Measurements from ENCODE around the gene UBL4A. TPM values are rescaled to one million over a fixed set of nuclear protein-coding genes. Genes with fewer than 3 reads are reported as not detected.
"Not testable (repeated sequence)": the region's sequence is repeated elsewhere in the genome, so short reads cannot be mapped to it uniquely, and the experiment has no call there.

Gene UBL4A
- total RNA-seq, 3 donors from 2014 or later = 51.5 to 63.2 (median 59.1) TPM

GRCh38 chrX:154496591-154497137 lies 10.2 kb upstream of the UBL4A start:
- H3K9me3 Mint-ChIP-seq; H3K4me1 Mint-ChIP-seq (ENCODE audit: low read depth); DNase-seq; H3K27me3 Mint-ChIP-seq (ENCODE audit: low read depth); H3K4me3 Mint-ChIP-seq; ATAC-seq; H3K36me3 Mint-ChIP-seq (ENCODE audit: insufficient read depth): not testable (repeated sequence)

GRCh38 chrX:154495472-154495922 lies 9.1 kb upstream of the UBL4A start:
- ATAC-seq = no peak
- DNase-seq = no peak
- no peaks in the 10 kb centered on the region for H3K4me1 Mint-ChIP-seq (ENCODE audit: low read depth)
- no peaks in the 10 kb centered on the region for H3K9me3 Mint-ChIP-seq
- no peaks in the 10 kb centered on the region for H3K27me3 Mint-ChIP-seq (ENCODE audit: low read depth)
- H3K4me3 Mint-ChIP-seq = no peak overlapping the region
- H3K36me3 Mint-ChIP-seq (ENCODE audit: insufficient read depth) = no peaks in the 10 kb centered on the region

- DNase-seq (no peak), ATAC-seq (no peak)
- Mint-ChIP-seq H3K27me3 (ENCODE audit: low read depth) (no peaks in the 10 kb centered on the region), H3K4me3 (no peak overlapping the region), H3K36me3 (ENCODE audit: insufficient read depth) (no peaks in the 10 kb centered on the region), H3K4me1 (ENCODE audit: low read depth) (peaks cover 1% of the 10 kb centered on the region), H3K9me3 (no peaks in the 10 kb centered on the region)
These were observed 8.3 kb upstream of the UBL4A start for GRCh38 chrX:154494715-154495114.

GRCh38 chrX:154490414-154491083 lies 4.1 kb upstream of the UBL4A start, which contains the start of gene SLC10A3:
SLC10A3 (minus strand) TSS chrX:154490629; CDS start chrX:154488940, 1,689 bp downstream.
- ATAC-seq = peak; percentile 88 to 89
- H3K9me3 Mint-ChIP-seq = no peaks in the 10 kb centered on the region
- no peaks in the 10 kb centered on the region for H3K36me3 Mint-ChIP-seq (ENCODE audit: insufficient read depth)
- DNase-seq = peak; percentile 80
- H3K27me3 Mint-ChIP-seq (ENCODE audit: low read depth) = no peaks in the 10 kb centered on the region
- peak within 1 kb of the TSS; percentile 88 for H3K4me3 Mint-ChIP-seq
- peaks cover 15% of the 10 kb centered on the region for H3K4me1 Mint-ChIP-seq (ENCODE audit: low read depth)

- H3K9me3 Mint-ChIP-seq = no peaks in the 10 kb centered on the region
- H3K4me1 Mint-ChIP-seq (ENCODE audit: low read depth) = peaks cover 16% of the 10 kb centered on the region
- peak overlapping the region; percentile 88 for H3K4me3 Mint-ChIP-seq
- H3K27me3 Mint-ChIP-seq (ENCODE audit: low read depth) = no peaks in the 10 kb centered on the region
- ATAC-seq = peak; percentile 23 to 30
- no peaks in the 10 kb centered on the region for H3K36me3 Mint-ChIP-seq (ENCODE audit: insufficient read depth)
- no peak for DNase-seq
These were observed 3.6 kb upstream of the UBL4A start for GRCh38 chrX:154490021-154490413.

- no peak for DNase-seq
- Mint-ChIP-seq H3K27me3 (ENCODE audit: low read depth) (no peaks in the 10 kb centered on the region), H3K36me3 (ENCODE audit: insufficient read depth) (no peaks in the 10 kb centered on the region), H3K9me3 (no peaks in the 10 kb centered on the region), H3K4me3 (peak overlapping the region; percentile 88), H3K4me1 (ENCODE audit: low read depth) (peaks cover 21% of the 10 kb centered on the region)
- no peak for ATAC-seq
These were observed 2.8 kb upstream of the UBL4A start for GRCh38 chrX:154489182-154489581.

GRCh38 chrX:154488336-154489075 lies 2.1 kb upstream of the UBL4A start:
- no peaks in the 10 kb centered on the region for H3K27me3 Mint-ChIP-seq (ENCODE audit: low read depth)
- H3K9me3 Mint-ChIP-seq = no peaks in the 10 kb centered on the region
- H3K36me3 Mint-ChIP-seq (ENCODE audit: insufficient read depth) = no peaks in the 10 kb centered on the region
- ATAC-seq (no peak), DNase-seq (no peak)
- peaks cover 23% of the 10 kb centered on the region for H3K4me1 Mint-ChIP-seq (ENCODE audit: low read depth)
- peak overlapping the region; percentile 24 for H3K4me3 Mint-ChIP-seq

GRCh38 chrX:154487518-154488290 lies 1.3 kb upstream of the UBL4A start:
- Mint-ChIP-seq H3K4me3 (peak overlapping the region; percentile 82), H3K27me3 (ENCODE audit: low read depth) (no peaks in the 10 kb centered on the region), H3K4me1 (ENCODE audit: low read depth) (peaks cover 26% of the 10 kb centered on the region), H3K36me3 (ENCODE audit: insufficient read depth) (no peaks in the 10 kb centered on the region), H3K9me3 (no peaks in the 10 kb centered on the region)
- ATAC-seq (no peak), DNase-seq (no peak)

- no peaks in the 10 kb centered on the region for H3K36me3 Mint-ChIP-seq (ENCODE audit: insufficient read depth)
- peak; percentile 19 to 23 for ATAC-seq
- DNase-seq = no peak
- peak overlapping the region; percentile 53 for H3K4me3 Mint-ChIP-seq
- H3K27me3 Mint-ChIP-seq (ENCODE audit: low read depth) = no peaks in the 10 kb centered on the region
- no peaks in the 10 kb centered on the region for H3K9me3 Mint-ChIP-seq
- peaks cover 26% of the 10 kb centered on the region for H3K4me1 Mint-ChIP-seq (ENCODE audit: low read depth)
These were observed 391 bp downstream of the UBL4A start for GRCh38 chrX:154486052-154486395.

- H3K27me3 Mint-ChIP-seq (ENCODE audit: low read depth) = no peaks in the 10 kb centered on the region
- no peaks in the 10 kb centered on the region for H3K9me3 Mint-ChIP-seq
- no peaks in the 10 kb centered on the region for H3K36me3 Mint-ChIP-seq (ENCODE audit: insufficient read depth)
- ATAC-seq (no peak), DNase-seq (no peak)
- H3K4me3 Mint-ChIP-seq = peak overlapping the region; percentile 77
- H3K4me1 Mint-ChIP-seq (ENCODE audit: low read depth) = peaks cover 26% of the 10 kb centered on the region
These were observed 1.0 kb downstream of the UBL4A start for GRCh38 chrX:154485150-154486051.

- H3K4me1 Mint-ChIP-seq (ENCODE audit: low read depth) = peaks cover 23% of the 10 kb centered on the region
- no peak for DNase-seq
- H3K4me3 Mint-ChIP-seq = peak overlapping the region; percentile 77
- no peaks in the 10 kb centered on the region for H3K27me3 Mint-ChIP-seq (ENCODE audit: low read depth)
- ATAC-seq = no peak
- no peaks in the 10 kb centered on the region for H3K36me3 Mint-ChIP-seq (ENCODE audit: insufficient read depth)
- H3K9me3 Mint-ChIP-seq = no peaks in the 10 kb centered on the region
These were observed 1.9 kb downstream of the UBL4A start for GRCh38 chrX:154484255-154485149.

- Mint-ChIP-seq H3K4me3 (no peak overlapping the region), H3K36me3 (ENCODE audit: insufficient read depth) (no peaks in the 10 kb centered on the region), H3K4me1 (ENCODE audit: low read depth) (peaks cover 21% of the 10 kb centered on the region), H3K27me3 (ENCODE audit: low read depth) (no peaks in the 10 kb centered on the region), H3K9me3 (no peaks in the 10 kb centered on the region)
- DNase-seq (no peak), ATAC-seq (no peak)
These were observed 3.1 kb downstream of the UBL4A start for GRCh38 chrX:154483325-154483724.

- ATAC-seq (no peak), DNase-seq (no peak)
- H3K4me3 Mint-ChIP-seq = no peak overlapping the region
- peaks cover 19% of the 10 kb centered on the region for H3K4me1 Mint-ChIP-seq (ENCODE audit: low read depth)
- no peaks in the 10 kb centered on the region for H3K36me3 Mint-ChIP-seq (ENCODE audit: insufficient read depth)
- no peaks in the 10 kb centered on the region for H3K27me3 Mint-ChIP-seq (ENCODE audit: low read depth)
- H3K9me3 Mint-ChIP-seq = no peaks in the 10 kb centered on the region
These were observed 3.6 kb downstream of the UBL4A start for GRCh38 chrX:154482786-154483185.
